ENCODE results near the gene LDLRAD4.
"Not testable (repeated sequence)": the region's sequence is repeated elsewhere in the genome, so short reads cannot be mapped to it uniquely, and the experiment has no call there.

LDLRAD4 gene

GRCh38 chr18:13587001-13587400 lies 368.4 kb downstream of the LDLRAD4 start:
- DNase-seq (ENCODE audit: low read depth in 2 of 2): no peak

GRCh38 chr18:13587477-13587876 lies 368.9 kb downstream of the LDLRAD4 start:
- no peak for DNase-seq (ENCODE audit: low read depth in 2 of 2)

GRCh38 chr18:13587937-13588336 lies 369.4 kb downstream of the LDLRAD4 start:
- DNase-seq (ENCODE audit: low read depth in 2 of 2): no peak

- no peak for DNase-seq (ENCODE audit: low read depth in 2 of 2)
These were observed 370.8 kb downstream of the LDLRAD4 start for GRCh38 chr18:13589316-13589715.

- no peak for DNase-seq (ENCODE audit: low read depth in 2 of 2)
These were observed 371.4 kb downstream of the LDLRAD4 start for GRCh38 chr18:13589943-13590342.

GRCh38 chr18:13592246-13592645 lies 373.7 kb downstream of the LDLRAD4 start:
- DNase-seq (ENCODE audit: low read depth in 2 of 2): no peak

GRCh38 chr18:13594551-13594950 lies 376.0 kb downstream of the LDLRAD4 start:
- no peak for DNase-seq (ENCODE audit: low read depth in 2 of 2)

- no peak for DNase-seq (ENCODE audit: low read depth in 2 of 2)
These were observed 378.5 kb downstream of the LDLRAD4 start for GRCh38 chr18:13597068-13597467.

- no peak for DNase-seq (ENCODE audit: low read depth in 2 of 2)
These were observed 380.0 kb downstream of the LDLRAD4 start for GRCh38 chr18:13598591-13598990.

- DNase-seq (ENCODE audit: low read depth in 2 of 2): no peak
These were observed 380.5 kb downstream of the LDLRAD4 start for GRCh38 chr18:13599031-13599430.

GRCh38 chr18:13603304-13604019 lies 384.9 kb downstream of the LDLRAD4 start:
- DNase-seq (ENCODE audit: low read depth in 2 of 2): no peak

GRCh38 chr18:13604786-13605185 lies 386.2 kb downstream of the LDLRAD4 start:
- DNase-seq (ENCODE audit: low read depth in 2 of 2): no peak

- no peak for DNase-seq (ENCODE audit: low read depth in 2 of 2)
These were observed 386.9 kb downstream of the LDLRAD4 start for GRCh38 chr18:13605477-13605876.

- no peak for DNase-seq (ENCODE audit: low read depth in 2 of 2)
These were observed 387.3 kb downstream of the LDLRAD4 start for GRCh38 chr18:13605901-13606300.

- DNase-seq (ENCODE audit: low read depth in 2 of 2): no peak
These were observed 388.2 kb downstream of the LDLRAD4 start for GRCh38 chr18:13606604-13607254.

- DNase-seq (ENCODE audit: low read depth in 2 of 2): not testable (repeated sequence)
These were observed 389.5 kb downstream of the LDLRAD4 start for GRCh38 chr18:13608024-13608562.

GRCh38 chr18:13608791-13609532 lies 390.4 kb downstream of the LDLRAD4 start:
- no peak for DNase-seq (ENCODE audit: low read depth in 2 of 2)

GRCh38 chr18:13610555-13611141 lies 392.1 kb downstream of the LDLRAD4 start:
- DNase-seq (ENCODE audit: low read depth in 2 of 2): no peak

- no peak for DNase-seq (ENCODE audit: low read depth in 2 of 2)
These were observed 392.6 kb downstream of the LDLRAD4 start for GRCh38 chr18:13611142-13611600.

GRCh38 chr18:13611601-13612195 lies 393.1 kb downstream of the LDLRAD4 start:
- DNase-seq (ENCODE audit: low read depth in 2 of 2): no peak

- DNase-seq (ENCODE audit: low read depth in 2 of 2): peak; percentile 68 to 71
These were observed 393.8 kb downstream of the LDLRAD4 start for GRCh38 chr18:13612196-13612997.
